IMR-90 (cell line): ENCODE data around the gene SETDB1. TPM values are rescaled to one million over a fixed set of nuclear protein-coding genes. Genes with fewer than 3 reads are reported as not detected.

Source experiments
- ATAC-seq: fragments of 200-7000 bp; cut with Tn5 transposase; 2 replicates; pipeline ENCODE4 v1.9.1; 2020; ENCODE audit warnings: low read depth, mild to moderate bottlenecking, moderate library complexity
- BruUV-seq: library from RNA; stranded (reverse); fragments of 400-500 nt; replicated peaks from 2 replicates; lab custom pipeline; 2021; lab: Mats Ljungman, UMichigan
- CTCF ChIA-PET: fragments of 300-600 bp; formaldehyde crosslinking; extraction: SDS; loops from one replicate; lab custom pipeline; 2021; ENCODE audit warnings: antibody characterized with exemption; lab: Yijun Ruan, JAX
- POLR2A ChIA-PET: fragments of 300-600 bp; sonication (Branson Sonifier 250); formaldehyde crosslinking; loops from one replicate; lab custom pipeline; 2022; ENCODE audit warnings: antibody characterized with exemption; ENCODE audit not compliant: unreplicated experiment; lab: Charles Lee
- DNase-seq: peaks from one replicate; pipeline ENCODE4 v3.0.0; 2013
- H2AFZ ChIP-seq: replicated peaks from 2 replicates; pipeline ENCODE3; 2013; ENCODE audit warnings: low read length, mild to moderate bottlenecking; ENCODE audit not compliant: poor library complexity
- H2AK5ac ChIP-seq: 2 replicates; pipeline ENCODE4 v1.6.1; 2013; ENCODE audit warnings: low read depth, low read length, inconsistent platforms
- H2AK9ac ChIP-seq: replicated peaks from 2 replicates; pipeline ENCODE3; 2013; ENCODE audit warnings: mild to moderate bottlenecking, low read depth, low read length, moderate library complexity; ENCODE audit not compliant: poor library complexity
- H2BK120ac ChIP-seq: 2 replicates; pipeline ENCODE4 v1.6.1; 2013; ENCODE audit warnings: low read depth, low read length, inconsistent platforms
- H2BK15ac ChIP-seq: 3 replicates; pipeline ENCODE4 v1.6.1; 2013; ENCODE audit warnings: low read depth, low read length, inconsistent platforms
- H2BK20ac ChIP-seq: 2 replicates; pipeline ENCODE4 v1.6.1; 2013; ENCODE audit warnings: low read depth, mild to moderate bottlenecking, inconsistent platforms, low read length, moderate library complexity
- H2BK5ac ChIP-seq: 2 replicates; pipeline ENCODE4 v1.6.1; 2013; ENCODE audit warnings: mild to moderate bottlenecking, low read depth, low read length, inconsistent platforms; ENCODE audit not compliant: poor library complexity, severe bottlenecking
- H3K14ac ChIP-seq: replicated peaks from 2 replicates; pipeline ENCODE4 v1.6.1; 2013; ENCODE audit warnings: low read depth, low read length, inconsistent platforms
- H3K18ac ChIP-seq: 2 replicates; pipeline ENCODE4 v1.6.1; 2013; ENCODE audit warnings: low read depth, low read length, control low read depth
- H3K23ac ChIP-seq: 2 replicates; pipeline ENCODE4 v1.6.1; 2013; ENCODE audit warnings: low read depth, low read length, inconsistent platforms
- H3K27ac ChIP-seq: 2 replicates; pipeline ENCODE4 v1.5.1; 2013; ENCODE audit warnings: mild to moderate bottlenecking, control low read depth, low read length; ENCODE audit not compliant: insufficient read depth
- H3K27me3 ChIP-seq: 2 replicates; pipeline ENCODE4 v1.6.1; 2013; ENCODE audit warnings: low read length; ENCODE audit not compliant: control insufficient read depth, insufficient read depth
- H3K36me3 ChIP-seq: 2 replicates; pipeline ENCODE4 v1.6.1; 2013; ENCODE audit warnings: low read length, mixed read lengths; ENCODE audit not compliant: control insufficient read depth, insufficient read depth
- H3K4ac ChIP-seq: 2 replicates; pipeline ENCODE4 v1.6.1; 2013; ENCODE audit warnings: low read depth, low read length, inconsistent platforms
- H3K4me1 ChIP-seq: 2 replicates; pipeline ENCODE4 v1.6.1; 2013; ENCODE audit warnings: low read length, mixed read lengths; ENCODE audit not compliant: control insufficient read depth, insufficient read depth
- H3K4me2 ChIP-seq: 2 replicates; pipeline ENCODE4 v1.6.1; 2013; ENCODE audit warnings: low read depth, mild to moderate bottlenecking, control low read depth, low read length, moderate library complexity
- H3K4me3 ChIP-seq: 2 replicates; pipeline ENCODE4 v1.5.1; 2013; ENCODE audit warnings: low read depth, mild to moderate bottlenecking, control low read depth, low read length, moderate library complexity; ENCODE audit not compliant: insufficient read depth
- H3K56ac ChIP-seq: 2 replicates; pipeline ENCODE4 v1.6.1; 2013; ENCODE audit warnings: low read length, inconsistent platforms; ENCODE audit not compliant: insufficient read depth; ENCODE audit errors: extremely low read depth
- H3K79me1 ChIP-seq, 2 experiments: 2 replicates each; pipeline ENCODE4 v1.6.1; 2013; ENCODE audit warnings: low read length in 2 of 2, inconsistent platforms in 1 of 2, low read depth in 1 of 2
- H3K9ac ChIP-seq: 2 replicates; pipeline ENCODE4 v1.6.1; 2013; ENCODE audit warnings: low read depth, low read length, control low read depth
- H3K9me1 ChIP-seq: 2 replicates; pipeline ENCODE4 v1.6.1; 2013; ENCODE audit warnings: low read length, inconsistent platforms; ENCODE audit not compliant: insufficient read depth
- H3K9me3 ChIP-seq: 2 replicates; pipeline ENCODE4 v1.6.1; 2013; ENCODE audit warnings: low read length; ENCODE audit not compliant: control insufficient read depth, insufficient read depth
- H4K20me1 ChIP-seq: 2 replicates; pipeline ENCODE4 v1.6.1; 2013; ENCODE audit warnings: low read length, inconsistent platforms; ENCODE audit not compliant: insufficient read depth
- H4K5ac ChIP-seq: 2 replicates; pipeline ENCODE4 v1.6.1; 2013; ENCODE audit warnings: mild to moderate bottlenecking, low read depth, low read length, control low read depth
- H4K8ac ChIP-seq, 2 experiments: 2 replicates each; pipeline ENCODE4 v1.6.1; 2013; ENCODE audit warnings: low read depth in 2 of 2, low read length in 2 of 2, control low read depth in 1 of 2, inconsistent platforms in 1 of 2
- H4K91ac ChIP-seq: 2 replicates; pipeline ENCODE4 v1.6.1; 2013; ENCODE audit warnings: low read depth, low read length, inconsistent platforms; ENCODE audit not compliant: insufficient read depth
- MXI1 ChIP-seq: IDR thresholded peaks from 2 replicates; pipeline ENCODE4 v1.6.1; 2012; ENCODE audit warnings: low read depth, mild to moderate bottlenecking, low read length, moderate library complexity, borderline replicate concordance
- WGBS, 2 experiments: methylation state at CpG; one replicate each; pipeline versions ENCODE4 v1.1.5 to v1.1.7; 2013; ENCODE audit warnings: missing lambda C conversion rate in 2 of 2; ENCODE audit not compliant: insufficient read length in 1 of 2; ENCODE audit errors: extremely low coverage in 2 of 2; 5-methylcytosine and 5-hydroxymethylcytosine counted together
- dilution Hi-C: fragments of 300-500 bp; cut with HindIII; formaldehyde crosslinking; loops from one replicate; pipeline ENCODE4 v1.14.3; 2018; ENCODE audit warnings: low sequenced_read_pairs; ENCODE audit not compliant: unreplicated experiment
- in situ Hi-C: fragments of 300-500 bp; cut with MboI; formaldehyde crosslinking; loops from 3 replicates; pipeline ENCODE4 v1.14.3; 2019; ENCODE audit warnings: low sequenced_read_pairs, inconsistent platforms, mixed read lengths
- intact Hi-C: fragments of 100-400 bp; cut with micrococcal nuclease; formaldehyde crosslinking; loops from 2 replicates; pipeline ENCODE4 v1.10.0; 2022
- polyA plus RNA-seq, 3 experiments: library from polyadenylated mRNA; depleted of rRNA; stranded (reverse); fragments of >200 nt; gene quantifications; 2 replicates each; pipeline ENCODE4 v1.2.3, GENCODE V29; 2012; ENCODE audit warnings: low replicate concordance in 1 of 3
- total RNA-seq: library from RNA; depleted of rRNA; stranded (reverse); fragments of >200 nt; gene quantifications from 2 replicates; pipeline ENCODE4 v1.2.3, GENCODE V29; 2012

The SETDB1 gene
- total and polyA plus RNA-seq, 2 of the 4 experiments (the other 2 are of a cell fraction) = 18.7 to 22.9 TPM

DNA sequence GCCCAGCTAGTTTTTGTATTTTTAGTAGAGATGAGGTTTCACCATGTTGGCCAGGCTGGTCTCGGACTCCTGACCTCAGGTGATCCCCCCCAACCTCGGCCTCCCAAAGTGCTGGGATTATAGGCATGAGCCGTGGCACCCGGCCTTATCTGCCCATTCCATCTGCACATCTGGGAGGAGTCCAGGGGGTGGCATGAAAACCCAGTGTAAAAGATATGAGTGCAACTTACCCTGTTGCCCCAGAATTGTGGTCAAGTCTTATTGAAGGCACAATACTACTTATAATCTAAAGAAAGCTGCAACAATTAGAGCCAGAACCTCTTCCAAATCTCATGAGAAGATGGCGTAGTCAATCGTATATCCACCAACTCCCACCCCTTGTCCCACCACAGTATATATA, 20.9 kb upstream of the SETDB1 start:
- H3K14ac ChIP-seq = no peak overlapping the region
- no peak overlapping the region for H3K4me3 ChIP-seq
- no peaks in the 10 kb centered on the region for H3K9me3 ChIP-seq
- no peak overlapping the region for H3K4ac ChIP-seq
- ChIA-PET POLR2A (no interaction called here), CTCF (no interaction called here)
- peaks cover 3% of the 10 kb centered on the region; the same call in 1 of the 2 replicates for H3K27me3 ChIP-seq
- dilution Hi-C loops = no loop called here
- ATAC-seq (no peak), DNase-seq (no peak)
- no peak overlapping the region for H3K27ac ChIP-seq
- H2BK15ac ChIP-seq = no peak overlapping the region
- no peak overlapping the region for H3K23ac ChIP-seq
- whole genome bisulfite sequencing, 2 experiments = 100% methylated on average over 1 of the region's 6 CpGs; no CpG with 5 or more reads in 1 of the 2 experiments
- no peak overlapping the region for H2BK20ac ChIP-seq
- intact Hi-C loops = no loop called here
- no TSS peak for BruUV-seq
- H3K56ac ChIP-seq = no peak overlapping the region
- no peak for TF ChIP-seq MXI1
- no peak overlapping the region for H4K8ac ChIP-seq
- H2BK5ac ChIP-seq = no peak overlapping the region
- H3K4me1 ChIP-seq = no peaks in the 10 kb centered on the region
- H3K18ac ChIP-seq = no peak overlapping the region
- no peaks in the 10 kb centered on the region for H3K79me1 ChIP-seq
- H3K9me1 ChIP-seq = no peaks in the 10 kb centered on the region
- H2AK5ac ChIP-seq = no peak overlapping the region
- no peak overlapping the region for H4K91ac ChIP-seq
- H3K4me2 ChIP-seq = no peak overlapping the region
- no peaks in the 10 kb centered on the region for H3K36me3 ChIP-seq
- no peak overlapping the region for H3K9ac ChIP-seq
- H2BK120ac ChIP-seq = no peak overlapping the region
- H2AFZ ChIP-seq = no peak overlapping the region
- H2AK9ac ChIP-seq = no peak overlapping the region
- no peaks in the 10 kb centered on the region for H4K20me1 ChIP-seq
- H4K5ac ChIP-seq = no peak overlapping the region
- in situ Hi-C loops = no loop called here
